Tibial nerve (tissue), 4 donors: Measurements from ENCODE around the gene PFKFB2. TPM values are rescaled to one million over a fixed set of nuclear protein-coding genes. Genes with fewer than 3 reads are reported as not detected.

Experiments
- DNase-seq, 2 donors: peaks; one replicate each; pipeline ENCODE4 v3.0.0-alpha.2; 2019; ENCODE audit warnings: low spot score in 2 of 2
- H3K27ac ChIP-seq, 4 donors: fragments of 200-600 bp; sonication (generic) in 3 of 4; one replicate each; pipeline ENCODE4 v1.5.1; 2017 to 2019; ENCODE audit warnings: mild to moderate bottlenecking in 1 of 4
- H3K27me3 ChIP-seq, 2 donors: fragments of 200-600 bp; sonication (generic) in 1 of 2; one replicate each; pipeline versions ENCODE4 v1.5.1 to v1.6.0; 2017 to 2019
- H3K36me3 ChIP-seq, 3 donors: fragments of 200-600 bp; sonication (generic); one replicate each; pipeline ENCODE4 v1.5.1; 2018 to 2019
- H3K4me1 ChIP-seq, 4 donors: fragments of 200-600 bp; sonication (generic) in 3 of 4; one replicate each; pipeline ENCODE4 v1.5.1; 2017 to 2019
- H3K4me3 ChIP-seq, 4 donors: fragments of 200-600 bp; sonication (generic) in 3 of 4; one replicate each; pipeline ENCODE4 v1.5.1; 2017 to 2019; ENCODE audit warnings: mild to moderate bottlenecking in 1 of 4, moderate library complexity in 1 of 4
- H3K9me3 ChIP-seq, 4 donors: fragments of 200-600 bp; sonication (generic) in 3 of 4; one replicate each; pipeline ENCODE4 v1.5.1; 2017 to 2019
- CTCF ChIP-seq, 5 experiments: fragments of 200-600 bp in 3 of 5; fragments of 450-650 bp in 2 of 5; sonication (generic) in 3 of 5; IDR thresholded peaks; one replicate each; pipeline ENCODE4 v1.5.1; 2016 to 2019; ENCODE audit warnings: antibody characterized with exemption in 5 of 5, mild to moderate bottlenecking in 3 of 5, moderate library complexity in 2 of 5
- EP300 ChIP-seq, 2 donors: sonication (generic); formaldehyde crosslinking; IDR thresholded peaks; one replicate each; pipeline ENCODE4 v1.6.1; 2017; ENCODE audit warnings: antibody characterized with exemption in 2 of 2, mild to moderate bottlenecking in 1 of 2
- POLR2A ChIP-seq, 2 donors: fragments of 450-650 bp; IDR thresholded peaks; one replicate each; pipeline ENCODE4 v1.6.1; 2017; ENCODE audit warnings: antibody characterized with exemption in 2 of 2, mild to moderate bottlenecking in 2 of 2, moderate library complexity in 2 of 2
- WGBS, 2 donors: methylation state at CpG; one replicate each; pipeline ENCODE4 v1.1.5; 2018; 5-methylcytosine and 5-hydroxymethylcytosine counted together
- total RNA-seq, 4 donors: library from RNA; depleted of rRNA; stranded (reverse); fragments of >200 nt; gene quantifications; one replicate each; pipeline ENCODE4 v1.1.0, GENCODE V29; 2016

Gene PFKFB2
- total RNA-seq, 4 donors from 2014 or later = 6.5 to 9.8 (median 8.6) TPM

GRCh38 chr1:207045453-207045852, 7.6 kb upstream of the PFKFB2 start:
- DNase-seq = no peak
- peaks cover 0 to 61% (median 6%) of the 10 kb centered on the region in 4 donors for H3K4me1 ChIP-seq
- H3K27me3 ChIP-seq = no peaks in the 10 kb centered on the region
- no peak overlapping the region for H3K4me3 ChIP-seq
- peaks cover 0 to 27% (median 0%) of the 10 kb centered on the region in 3 donors for H3K36me3 ChIP-seq
- no peak overlapping the region for H3K27ac ChIP-seq
- TF ChIP-seq EP300 (IDR thresholded peaks at IDR 0.05) (no peak), CTCF (IDR thresholded peaks at IDR 0.05) (no peak), POLR2A (IDR thresholded peaks at IDR 0.05) (no peak)
- 63 to 64% methylated on average over 2 of the region's 2 CpGs for WGBS, 2 donors
- no peaks in the 10 kb centered on the region for H3K9me3 ChIP-seq

- peaks cover 0 to 73% (median 19%) of the 10 kb centered on the region in 4 donors for H3K4me1 ChIP-seq
- no peak overlapping the region for H3K27ac ChIP-seq
- H3K9me3 ChIP-seq = no peaks in the 10 kb centered on the region
- H3K27me3 ChIP-seq = no peaks in the 10 kb centered on the region
- no peak for DNase-seq
- H3K36me3 ChIP-seq = peaks cover 0 to 27% (median 0%) of the 10 kb centered on the region in 3 donors
- H3K4me3 ChIP-seq = no peak overlapping the region
- no peak for TF ChIP-seq CTCF (IDR thresholded peaks at IDR 0.05)
- TF ChIP-seq POLR2A (IDR thresholded peaks at IDR 0.05) = no peak
- no peak for TF ChIP-seq EP300 (IDR thresholded peaks at IDR 0.05)
- 91% methylated on average over 1 of the region's 1 CpG for WGBS, 2 donors
These were observed 5.6 kb upstream of the PFKFB2 start for GRCh38 chr1:207047505-207047904.

- H3K36me3 ChIP-seq = peaks cover 0 to 27% (median 0%) of the 10 kb centered on the region in 3 donors
- no peak for DNase-seq
- no peak overlapping the region for H3K4me3 ChIP-seq
- H3K9me3 ChIP-seq = no peaks in the 10 kb centered on the region
- 82 to 83% methylated on average over 6 of the region's 6 CpGs for WGBS, 2 donors
- H3K4me1 ChIP-seq = peaks cover 0 to 74% (median 19%) of the 10 kb centered on the region in 4 donors
- H3K27ac ChIP-seq = no peak overlapping the region
- TF ChIP-seq POLR2A (IDR thresholded peaks at IDR 0.05) (no peak), EP300 (IDR thresholded peaks at IDR 0.05) (no peak), CTCF (IDR thresholded peaks at IDR 0.05) (no peak)
- no peaks in the 10 kb centered on the region for H3K27me3 ChIP-seq
These were observed 5.0 kb upstream of the PFKFB2 start for GRCh38 chr1:207048041-207048440.

- Histone ChIP-seq H3K27me3 (no peaks in the 10 kb centered on the region), H3K9me3 (no peaks in the 10 kb centered on the region), H3K27ac (peak overlapping the region in 1 of 4 donors; percentile 92), H3K4me3 (no peak overlapping the region), H3K4me1 (peaks cover 0 to 75% (median 19%) of the 10 kb centered on the region in 4 donors), H3K36me3 (peaks cover 0 to 27% (median 0%) of the 10 kb centered on the region in 3 donors)
- DNase-seq = no peak
- WGBS, 2 donors = 89 to 90% methylated on average over 4 of the region's 4 CpGs
- TF ChIP-seq CTCF (IDR thresholded peaks at IDR 0.05) (no peak), POLR2A (IDR thresholded peaks at IDR 0.05) (no peak), EP300 (IDR thresholded peaks at IDR 0.05) (no peak)
These were observed 4.0 kb upstream of the PFKFB2 start for GRCh38 chr1:207049054-207049453.

- no peak for DNase-seq
- peaks cover 0 to 27% (median 0%) of the 10 kb centered on the region in 3 donors for H3K36me3 ChIP-seq
- H3K27ac ChIP-seq = peak overlapping the region in 2 of 4 donors; percentile 92 to 99
- 58 to 60% methylated on average over 8 of the region's 8 CpGs for WGBS, 2 donors
- no peaks in the 10 kb centered on the region for H3K9me3 ChIP-seq
- peak overlapping the region in 3 of 4 donors; percentile 91 to 99 (median 93) for H3K4me3 ChIP-seq
- peaks cover 0 to 75% (median 19%) of the 10 kb centered on the region in 4 donors for H3K4me1 ChIP-seq
- H3K27me3 ChIP-seq = no peaks in the 10 kb centered on the region
- TF ChIP-seq POLR2A (IDR thresholded peaks at IDR 0.05) (no peak), CTCF (IDR thresholded peaks at IDR 0.05) (no peak), EP300 (IDR thresholded peaks at IDR 0.05) (no peak)
These were observed 3.6 kb upstream of the PFKFB2 start for GRCh38 chr1:207049514-207049913.
